Caco-2 (cell line): Measurements from ENCODE around the gene MAML1. TPM values are rescaled to one million over a fixed set of nuclear protein-coding genes. Genes with fewer than 3 reads are reported as not detected.

Source experiments
- BruUV-seq: library from RNA; stranded (reverse); fragments of 400-500 nt; replicated peaks from 2 replicates; lab custom pipeline; 2021; lab: Mats Ljungman, UMichigan
- CTCF ChIA-PET: fragments of 300-600 bp; sonication (Branson Sonifier 250); formaldehyde crosslinking; loops from one replicate; lab custom pipeline; 2022; ENCODE audit warnings: antibody characterized with exemption; lab: Charles Lee
- POLR2A ChIA-PET: fragments of 300-600 bp; sonication (Branson Sonifier 250); formaldehyde crosslinking; loops from one replicate; lab custom pipeline; 2022; ENCODE audit warnings: antibody characterized with exemption; lab: Charles Lee
- DNase-seq, 2 experiments: peaks; one replicate each; pipeline versions ENCODE4 v3.0.0 to v3.0.0-alpha.2; 2020 to 2022
- H3K27me3 ChIP-seq: replicated peaks from 2 replicates; pipeline ENCODE4 v1.6.0; 2011; ENCODE audit warnings: low read length; ENCODE audit not compliant: control insufficient read depth, insufficient read depth
- H3K36me3 ChIP-seq: 2 replicates; pipeline ENCODE4 v1.5.1; 2011; ENCODE audit warnings: low read length; ENCODE audit not compliant: control insufficient read depth, insufficient read depth
- H3K4me1 ChIP-seq: fragments of 250-450 bp; sonication (Bioruptor Pico); 2 replicates; pipeline ENCODE4 v1.5.1; 2020; ENCODE audit warnings: mild to moderate bottlenecking
- H3K4me3 ChIP-seq: 2 replicates; pipeline ENCODE4 v1.5.1; 2011; ENCODE audit warnings: low read depth, mild to moderate bottlenecking, control low read depth, low read length
- H3K9me3 ChIP-seq: fragments of 250-450 bp; sonication (Bioruptor Pico); 2 replicates; pipeline ENCODE4 v1.5.1; 2020; ENCODE audit warnings: mild to moderate bottlenecking, moderate library complexity
- H3K27ac Mint-ChIP-seq: one replicate; pipeline ENCODE4 v1.8.0; 2022; ENCODE audit warnings: mixed read lengths; ENCODE audit not compliant: unreplicated experiment
- H3K27me3 Mint-ChIP-seq: one replicate; pipeline ENCODE4 v1.8.0; 2022; ENCODE audit warnings: mixed read lengths; ENCODE audit not compliant: insufficient read depth, unreplicated experiment
- H3K36me3 Mint-ChIP-seq: one replicate; pipeline ENCODE4 v1.8.0; 2022; ENCODE audit warnings: mild to moderate bottlenecking, mixed read lengths; ENCODE audit not compliant: insufficient read depth, unreplicated experiment
- H3K4me1 Mint-ChIP-seq: one replicate; pipeline ENCODE4 v1.8.0; 2022; ENCODE audit warnings: low read depth, mixed read lengths; ENCODE audit not compliant: unreplicated experiment
- H3K4me3 Mint-ChIP-seq: one replicate; pipeline ENCODE4 v1.8.0; 2022; ENCODE audit warnings: mild to moderate bottlenecking, moderate library complexity, mixed read lengths; ENCODE audit not compliant: unreplicated experiment
- H3K9me3 Mint-ChIP-seq: one replicate; pipeline ENCODE4 v1.8.0; 2022; ENCODE audit warnings: mixed read lengths; ENCODE audit not compliant: unreplicated experiment
- CTCF ChIP-seq, 2 experiments: fragments of 200-600 bp in 1 of 2; IDR thresholded peaks; 1 replicate in 1 of 2; 2 replicates in 1 of 2; pipeline versions ENCODE4 v1.5.1 to v1.8.0; 2011 to 2022; ENCODE audit warnings: antibody characterized with exemption in 1 of 2, control low read depth in 1 of 2, inconsistent platforms in 1 of 2, low read depth in 1 of 2, low read length in 1 of 2, mild to moderate bottlenecking in 1 of 2, moderate library complexity in 1 of 2; ENCODE audit not compliant: insufficient read depth in 1 of 2, severe bottlenecking in 1 of 2, unreplicated experiment in 1 of 2
- intact Hi-C: fragments of 100-400 bp; cut with micrococcal nuclease; formaldehyde crosslinking; loops from one replicate; pipeline ENCODE4 v1.10.0; 2022; ENCODE audit not compliant: unreplicated experiment
- total RNA-seq: library from RNA; stranded (reverse); gene quantifications from 2 replicates; pipeline ENCODE4 v1.2.3, GENCODE V29; 2022

The MAML1 gene
- total RNA-seq, 1 experiment from 2014 or later, result 41.3 TPM

- no peak for TF ChIP-seq CTCF (IDR thresholded peaks at IDR 0.05; ENCODE audit: insufficient read depth in 1 of 2, low read depth in 1 of 2, low read length in 1 of 2, severe bottlenecking in 1 of 2, unreplicated experiment in 1 of 2)
- Mint-ChIP-seq H3K27me3 (no peaks in the 10 kb centered on the region), H3K36me3 (peaks cover 84% of the 10 kb centered on the region), H3K9me3 (no peaks in the 10 kb centered on the region), H3K4me3 (no peak overlapping the region), H3K4me1 (peaks cover 2% of the 10 kb centered on the region), H3K27ac (no peak overlapping the region)
- POLR2A ChIA-PET, result no interaction called here
- CTCF ChIA-PET, result no interaction called here
- no peak for DNase-seq
- H3K4me3 ChIP-seq, result no peak overlapping the region
- no peaks in the 10 kb centered on the region for H3K27me3 ChIP-seq
- H3K4me1 ChIP-seq, result peaks cover 4% of the 10 kb centered on the region
- H3K36me3 ChIP-seq, result no peaks in the 10 kb centered on the region; the same call in none of the 2 replicates
- intact Hi-C loops, result no loop called here
- H3K9me3 ChIP-seq, result no peaks in the 10 kb centered on the region
- no TSS peak for BruUV-seq
Measured at GRCh38 chr5:179768326-179769085, 35.9 kb downstream of the MAML1 start.

GRCh38 chr5:179769271-179769670 lies 36.6 kb downstream of the MAML1 start:
- H3K36me3 ChIP-seq, result no peaks in the 10 kb centered on the region; the same call in none of the 2 replicates
- H3K27me3 Mint-ChIP-seq, result no peaks in the 10 kb centered on the region
- H3K4me1 Mint-ChIP-seq, result no peaks in the 10 kb centered on the region

GRCh38 chr5:179769796-179770195 lies 37.2 kb downstream of the MAML1 start:
- H3K27ac Mint-ChIP-seq, result no peak overlapping the region

More at GRCh38 chr5:179769271-179769670, 36.6 kb downstream of the MAML1 start:
- no peaks in the 10 kb centered on the region for H3K9me3 Mint-ChIP-seq
- DNase-seq, result no peak
- ChIA-PET CTCF (no interaction called here), POLR2A (no interaction called here)
- Histone ChIP-seq H3K4me1 (no peaks in the 10 kb centered on the region), H3K27me3 (no peaks in the 10 kb centered on the region), H3K9me3 (no peaks in the 10 kb centered on the region), H3K4me3 (no peak overlapping the region)
- H3K27ac Mint-ChIP-seq, result no peak overlapping the region
- no peak overlapping the region for H3K4me3 Mint-ChIP-seq
- H3K36me3 Mint-ChIP-seq, result peaks cover 91% of the 10 kb centered on the region
- no peak for TF ChIP-seq CTCF (IDR thresholded peaks at IDR 0.05; ENCODE audit: insufficient read depth in 1 of 2, low read depth in 1 of 2, low read length in 1 of 2, severe bottlenecking in 1 of 2, unreplicated experiment in 1 of 2)
- intact Hi-C loops, result no loop called here
- BruUV-seq, result no TSS peak

More at GRCh38 chr5:179769796-179770195, 37.2 kb downstream of the MAML1 start:
- intact Hi-C loops, result no loop called here
- H3K27me3 Mint-ChIP-seq, result no peaks in the 10 kb centered on the region
- Histone ChIP-seq H3K36me3 (no peaks in the 10 kb centered on the region; the same call in none of the 2 replicates), H3K4me3 (no peak overlapping the region), H3K4me1 (no peaks in the 10 kb centered on the region), H3K9me3 (no peaks in the 10 kb centered on the region), H3K27me3 (no peaks in the 10 kb centered on the region)
- BruUV-seq, result no TSS peak
- no peaks in the 10 kb centered on the region for H3K9me3 Mint-ChIP-seq
- POLR2A ChIA-PET, result no interaction called here
- peaks cover 96% of the 10 kb centered on the region for H3K36me3 Mint-ChIP-seq
- CTCF ChIA-PET, result no interaction called here
- no peak overlapping the region for H3K4me3 Mint-ChIP-seq
- no peaks in the 10 kb centered on the region for H3K4me1 Mint-ChIP-seq
- TF ChIP-seq CTCF (IDR thresholded peaks at IDR 0.05; ENCODE audit: insufficient read depth in 1 of 2, low read depth in 1 of 2, low read length in 1 of 2, severe bottlenecking in 1 of 2, unreplicated experiment in 1 of 2), result no peak
- DNase-seq, result no peak
